ENCODE data around the gene OLFML1.

GRCh38 chr11:7449211-7449840 is 36.0 kb upstream of the OLFML1 start:
- TF ChIP-seq, protein P1, sequence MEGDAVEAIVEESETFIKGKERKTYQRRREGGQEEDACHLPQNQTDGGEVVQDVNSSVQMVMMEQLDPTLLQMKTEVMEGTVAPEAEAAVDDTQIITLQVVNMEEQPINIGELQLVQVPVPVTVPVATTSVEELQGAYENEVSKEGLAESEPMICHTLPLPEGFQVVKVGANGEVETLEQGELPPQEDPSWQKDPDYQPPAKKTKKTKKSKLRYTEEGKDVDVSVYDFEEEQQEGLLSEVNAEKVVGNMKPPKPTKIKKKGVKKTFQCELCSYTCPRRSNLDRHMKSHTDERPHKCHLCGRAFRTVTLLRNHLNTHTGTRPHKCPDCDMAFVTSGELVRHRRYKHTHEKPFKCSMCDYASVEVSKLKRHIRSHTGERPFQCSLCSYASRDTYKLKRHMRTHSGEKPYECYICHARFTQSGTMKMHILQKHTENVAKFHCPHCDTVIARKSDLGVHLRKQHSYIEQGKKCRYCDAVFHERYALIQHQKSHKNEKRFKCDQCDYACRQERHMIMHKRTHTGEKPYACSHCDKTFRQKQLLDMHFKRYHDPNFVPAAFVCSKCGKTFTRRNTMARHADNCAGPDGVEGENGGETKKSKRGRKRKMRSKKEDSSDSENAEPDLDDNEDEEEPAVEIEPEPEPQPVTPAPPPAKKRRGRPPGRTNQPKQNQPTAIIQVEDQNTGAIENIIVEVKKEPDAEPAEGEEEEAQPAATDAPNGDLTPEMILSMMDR (IDR thresholded peaks at IDR 0.05; ENCODE audit: poor library complexity, severe bottlenecking) = no peak
- TF ChIP-seq POLR2AphosphoS5 (IDR thresholded peaks at IDR 0.05) (no peak), EZH2 (IDR thresholded peaks at IDR 0.05; ENCODE audit: borderline replicate concordance, insufficient read depth, low read length, poor library complexity, severe bottlenecking) (no peak), EP300 (conservative IDR thresholded peaks at IDR 0.05; ENCODE audit: poor library complexity, severe bottlenecking) (no peak), RAD21 (conservative IDR thresholded peaks at IDR 0.05) (no peak), REST (IDR thresholded peaks at IDR 0.05; ENCODE audit: borderline replicate concordance) (no peak)

Data from neural cell (in vitro differentiated cells).